Muscle of leg (tissue), 11 donors: ENCODE measurements around the gene MTMR4. TPM values are rescaled to one million over a fixed set of nuclear protein-coding genes. Genes with fewer than 3 reads are reported as not detected.

Experiments used
- DNase-seq: peaks from one replicate; pipeline ENCODE4 v3.0.0; 2013
- H3K27ac ChIP-seq: one replicate; pipeline ENCODE4 v1.5.1; 2013; ENCODE audit warnings: mild to moderate bottlenecking, low read length, control low read depth
- H3K27me3 ChIP-seq: one replicate; pipeline ENCODE4 v1.6.1; 2013; ENCODE audit warnings: low read length; ENCODE audit not compliant: control insufficient read depth, insufficient read depth
- H3K36me3 ChIP-seq: one replicate; pipeline ENCODE4 v1.6.1; 2013; ENCODE audit warnings: low read length; ENCODE audit not compliant: control insufficient read depth, insufficient read depth
- H3K4me1 ChIP-seq: one replicate; pipeline ENCODE4 v1.6.1; 2013; ENCODE audit warnings: low read length; ENCODE audit not compliant: control insufficient read depth, insufficient read depth
- H3K4me3 ChIP-seq: one replicate; pipeline ENCODE4 v1.5.1; 2013; ENCODE audit warnings: low read length, control low read depth
- H3K9me3 ChIP-seq: replicated peaks from 2 replicates; pipeline ENCODE4 v1.6.1; 2013; ENCODE audit warnings: low read depth, low read length; ENCODE audit not compliant: control insufficient read depth
- WGBS: methylation state at CpG from one replicate; pipeline ENCODE4 v1.1.5; 2013; ENCODE audit warnings: missing lambda C conversion rate; ENCODE audit not compliant: insufficient coverage; 5-methylcytosine and 5-hydroxymethylcytosine counted together
- polyA plus RNA-seq, 8 donors: library from polyadenylated mRNA; unstranded; fragments of 120-200 nt; gene quantifications; one replicate each; pipeline versions ENCODE4 v1.2.1 to v1.2.3, GENCODE V29; 2013; ENCODE audit warnings: inconsistent platforms in 1 of 8, low replicate concordance in 1 of 8; ENCODE audit not compliant: insufficient read length in 8 of 8, insufficient read depth in 1 of 8
- total RNA-seq: library from RNA; stranded (reverse); fragments of 120-200 nt; gene quantifications from one replicate; pipeline ENCODE4 v1.2.4, GENCODE V29; 2013

MTMR4 gene
- total and polyA plus RNA-seq, 9 donors = 17.4 to 23.7 (median 19.3) TPM

- H3K4me3 ChIP-seq = peak overlapping the region; percentile 26
- H3K4me1 ChIP-seq = peaks cover 73% of the 10 kb centered on the region
- 10% methylated on average over 2 of the region's 3 CpGs for WGBS
Measured at GRCh38 chr17:58528443-58528842, 14.0 kb upstream of the MTMR4 start.

GRCh38 chr17:58527949-58528348, 13.5 kb upstream of the MTMR4 start:
- Histone ChIP-seq H3K4me1 (peaks cover 68% of the 10 kb centered on the region), H3K36me3 (peaks cover 12% of the 10 kb centered on the region), H3K4me3 (peak overlapping the region; percentile 26), H3K27ac (peak overlapping the region; percentile 29), H3K27me3 (peaks cover 8% of the 10 kb centered on the region), H3K9me3 (no peaks in the 10 kb centered on the region)
- no peak for DNase-seq
- 69% methylated on average over 2 of the region's 3 CpGs for WGBS

More at GRCh38 chr17:58528443-58528842, 14.0 kb upstream of the MTMR4 start:
- no peaks in the 10 kb centered on the region for H3K9me3 ChIP-seq
- peaks cover 10% of the 10 kb centered on the region for H3K27me3 ChIP-seq
- peaks cover 12% of the 10 kb centered on the region for H3K36me3 ChIP-seq
- DNase-seq = no peak
- H3K27ac ChIP-seq = peak overlapping the region; percentile 49

- peak overlapping the region; percentile 9 for H3K27ac ChIP-seq
- peak overlapping the region; percentile 15 for H3K4me3 ChIP-seq
- no peak for DNase-seq
- peaks cover 62% of the 10 kb centered on the region for H3K4me1 ChIP-seq
- no CpG with 5 or more reads among the region's 2 CpGs for WGBS
- peaks cover 2% of the 10 kb centered on the region for H3K27me3 ChIP-seq
- H3K9me3 ChIP-seq = no peaks in the 10 kb centered on the region
- peaks cover 12% of the 10 kb centered on the region for H3K36me3 ChIP-seq
Measured at GRCh38 chr17:58527306-58527705, 12.9 kb upstream of the MTMR4 start.

- peak; percentile 74 for DNase-seq
- no peaks in the 10 kb centered on the region for H3K27me3 ChIP-seq
- H3K4me1 ChIP-seq = peaks cover 55% of the 10 kb centered on the region
- H3K36me3 ChIP-seq = peaks cover 22% of the 10 kb centered on the region
- H3K4me3 ChIP-seq = no peak overlapping the region
- WGBS = 14% methylated on average over 3 of the region's 3 CpGs
- no peaks in the 10 kb centered on the region for H3K9me3 ChIP-seq
- peak overlapping the region; percentile 54 for H3K27ac ChIP-seq
Measured at GRCh38 chr17:58525239-58525638, 10.8 kb upstream of the MTMR4 start.

DNA sequence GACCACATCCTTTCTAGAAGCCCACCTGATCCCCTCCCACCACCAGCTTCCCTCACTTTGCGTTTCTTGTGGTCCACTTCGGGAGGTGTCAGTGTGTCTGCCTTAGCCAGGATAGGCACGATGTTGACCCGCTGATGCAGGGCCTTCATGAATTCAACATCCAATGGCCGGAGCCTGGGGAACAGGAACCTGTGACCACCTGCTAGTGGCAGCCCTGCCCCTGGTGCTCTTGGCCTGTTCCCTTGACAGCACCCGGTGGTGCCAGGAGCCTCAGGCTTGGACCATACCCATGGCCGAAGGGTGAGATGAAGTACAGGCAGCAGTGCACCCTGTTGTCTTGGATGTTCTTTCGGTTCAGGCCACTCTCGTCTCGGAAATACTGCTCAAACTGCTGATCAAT, 7.2 kb upstream of the MTMR4 start:
- H3K36me3 ChIP-seq = peaks cover 22% of the 10 kb centered on the region
- 88% methylated on average over 10 of the region's 10 CpGs for WGBS
- no peak overlapping the region for H3K27ac ChIP-seq
- no peak for DNase-seq
- peaks cover 43% of the 10 kb centered on the region for H3K4me1 ChIP-seq
- H3K9me3 ChIP-seq = no peaks in the 10 kb centered on the region
- no peak overlapping the region for H3K4me3 ChIP-seq
- H3K27me3 ChIP-seq = no peaks in the 10 kb centered on the region

GRCh38 chr17:58520843-58521430, 6.5 kb upstream of the MTMR4 start:
- Histone ChIP-seq H3K4me3 (no peak overlapping the region), H3K9me3 (no peaks in the 10 kb centered on the region), H3K27me3 (no peaks in the 10 kb centered on the region), H3K36me3 (peaks cover 28% of the 10 kb centered on the region), H3K4me1 (peaks cover 40% of the 10 kb centered on the region), H3K27ac (peak overlapping the region; percentile 4)
- no peak for DNase-seq
- WGBS = 55% methylated on average over 13 of the region's 15 CpGs

DNA sequence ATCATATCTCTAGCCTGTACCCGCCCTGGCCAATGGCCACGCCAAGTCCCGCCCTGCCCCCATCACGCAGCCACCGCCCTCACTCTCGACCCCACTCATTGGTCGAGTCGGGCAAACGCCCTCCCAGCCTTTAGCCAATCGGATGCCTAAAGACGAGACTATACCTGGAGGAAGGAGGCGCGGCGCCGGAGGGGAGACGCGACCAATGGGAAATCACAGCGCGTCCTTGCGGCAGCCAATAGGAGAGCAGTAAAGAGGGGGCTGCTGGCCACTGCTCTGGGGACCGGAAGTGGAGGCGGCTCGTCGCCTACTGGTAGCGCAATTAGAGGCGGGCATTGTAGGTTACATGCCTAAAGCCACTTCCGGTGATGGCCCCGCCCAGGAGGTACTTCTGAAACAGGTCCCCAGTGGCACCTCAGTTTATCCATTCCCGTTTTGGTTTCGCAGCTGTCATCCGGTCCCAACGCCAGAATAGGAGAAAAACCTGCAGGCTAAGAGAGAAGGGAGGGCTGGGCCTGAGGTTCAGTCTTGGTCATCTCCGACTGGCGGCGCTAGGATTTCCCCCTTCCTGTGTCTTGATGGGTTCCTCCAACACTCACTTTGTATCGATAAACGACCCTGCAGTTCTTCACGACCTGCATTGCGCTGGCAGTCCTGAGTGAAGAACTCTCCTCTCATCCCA, 3.6 kb upstream of the MTMR4 start:
- H3K4me3 ChIP-seq = peak overlapping the region; percentile 93
- peaks cover 43% of the 10 kb centered on the region for H3K4me1 ChIP-seq
- no peaks in the 10 kb centered on the region for H3K9me3 ChIP-seq
- H3K27me3 ChIP-seq = no peaks in the 10 kb centered on the region
- peaks cover 21% of the 10 kb centered on the region for H3K36me3 ChIP-seq
- 0% methylated on average over 35 of the region's 39 CpGs for WGBS
- peak overlapping the region; percentile 99 for H3K27ac ChIP-seq
- peak; percentile 100 for DNase-seq

DNA sequence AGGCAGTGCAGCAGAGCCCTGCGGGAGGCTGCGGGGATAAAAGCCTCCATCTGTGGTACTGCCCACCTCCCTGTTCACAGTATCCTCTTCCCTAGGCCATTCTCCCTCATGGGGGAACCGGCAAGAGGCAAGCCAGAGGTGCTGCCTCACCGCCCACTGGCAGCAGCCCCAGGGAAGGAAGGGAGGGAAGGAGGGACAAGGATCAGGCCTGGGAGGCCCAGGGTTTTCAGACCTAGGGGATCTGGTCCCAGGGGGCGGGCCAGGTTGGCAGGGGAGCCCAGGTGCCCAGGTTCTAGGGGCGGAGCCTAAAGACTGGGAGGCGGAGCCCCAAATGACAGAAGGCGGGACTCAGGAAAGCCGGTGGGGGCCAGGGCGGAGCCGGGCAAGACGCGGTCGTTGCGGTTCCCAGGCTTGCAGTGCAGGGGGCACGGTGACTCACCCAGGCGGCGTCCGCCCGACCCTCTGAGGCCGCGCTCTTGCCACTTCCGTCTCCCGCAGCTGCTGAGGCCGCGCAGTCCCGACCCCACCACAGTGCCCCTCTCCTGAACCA, 3.0 kb upstream of the MTMR4 start:
- 1% methylated on average over 27 of the region's 27 CpGs for WGBS
- peak overlapping the region; percentile 94 for H3K27ac ChIP-seq
- no peaks in the 10 kb centered on the region for H3K9me3 ChIP-seq
- peak overlapping the region; percentile 93 for H3K4me3 ChIP-seq
- H3K4me1 ChIP-seq = peaks cover 43% of the 10 kb centered on the region
- DNase-seq = no peak
- peaks cover 25% of the 10 kb centered on the region for H3K36me3 ChIP-seq
- no peaks in the 10 kb centered on the region for H3K27me3 ChIP-seq

DNA sequence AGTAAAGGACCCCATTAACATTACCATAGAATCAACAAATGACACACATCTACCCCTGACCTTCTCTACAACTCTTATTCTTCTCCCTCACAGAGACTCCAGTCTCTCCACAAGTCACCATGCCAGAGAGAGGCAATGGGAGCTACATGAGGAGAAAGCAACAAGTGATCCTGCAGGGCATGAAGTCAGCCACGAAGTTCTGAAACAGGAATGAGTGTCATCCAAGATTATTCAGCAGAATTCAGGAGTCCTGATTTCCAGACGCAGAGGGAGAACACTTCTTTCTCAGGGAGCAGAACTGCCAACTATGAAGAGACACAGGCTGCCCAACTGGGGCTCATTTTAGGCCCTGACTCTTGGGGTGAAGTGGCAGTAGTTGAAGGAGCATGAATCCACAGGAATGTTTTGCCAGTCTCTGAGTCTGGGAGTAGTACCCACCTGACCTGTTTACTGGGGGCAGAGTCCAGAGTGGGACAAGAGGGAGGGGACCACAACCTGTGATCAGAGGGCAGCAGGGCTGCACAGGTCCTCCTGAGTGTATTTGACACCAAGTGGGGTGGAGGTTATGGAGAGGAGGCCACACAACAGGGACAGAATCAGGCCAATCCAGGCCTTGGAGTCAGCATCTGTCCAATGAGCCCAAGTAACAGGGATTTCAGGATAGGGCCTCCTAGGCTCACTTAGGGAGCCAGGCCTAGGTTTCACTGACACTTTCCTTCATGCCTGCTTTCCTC, 2.4 kb upstream of the MTMR4 start:
- H3K9me3 ChIP-seq = no peaks in the 10 kb centered on the region
- DNase-seq = no peak
- peak overlapping the region; percentile 93 for H3K4me3 ChIP-seq
- no peaks in the 10 kb centered on the region for H3K27me3 ChIP-seq
- WGBS = 53% methylated on average over 2 of the region's 2 CpGs
- H3K27ac ChIP-seq = peak overlapping the region; percentile 94
- H3K4me1 ChIP-seq = peaks cover 42% of the 10 kb centered on the region
- peaks cover 28% of the 10 kb centered on the region for H3K36me3 ChIP-seq

DNA sequence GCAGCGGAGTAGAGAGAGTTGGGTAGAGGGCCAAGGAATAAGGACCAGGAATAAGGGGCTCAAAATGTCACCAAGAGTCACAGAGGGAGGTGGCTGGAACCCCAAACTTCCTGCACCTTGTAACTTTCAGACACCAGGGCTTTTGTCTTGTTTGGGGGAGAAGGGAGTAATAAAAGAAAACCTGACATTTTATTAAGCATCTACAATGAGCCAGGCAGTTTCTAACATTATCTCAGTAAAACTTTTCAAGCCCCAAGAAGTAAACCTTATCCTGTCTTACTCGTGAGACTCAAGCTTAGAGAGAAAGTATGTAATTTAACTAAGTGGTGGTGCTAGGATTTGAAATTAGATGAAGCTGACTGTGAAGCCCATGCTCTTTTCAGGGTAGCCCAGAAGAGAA, 848 bp upstream of the MTMR4 start:
- no CpG with 5 or more reads among the region's 2 CpGs for WGBS
- Histone ChIP-seq H3K36me3 (peaks cover 36% of the 10 kb centered on the region), H3K27me3 (no peaks in the 10 kb centered on the region), H3K9me3 (no peaks in the 10 kb centered on the region), H3K27ac (peak overlapping the region; percentile 80), H3K4me3 (no peak overlapping the region), H3K4me1 (peaks cover 33% of the 10 kb centered on the region)
- DNase-seq = no peak
